Activated CD8-positive, alpha-beta memory T cell treated with anti-CD3 and anti-CD28 coated beads for 1 hour (primary cell): ENCODE measurements around the gene UBE2E2.
"Not testable (repeated sequence)": the region's sequence is repeated elsewhere in the genome, so short reads cannot be mapped to it uniquely, and the experiment has no call there.

ENCODE experiments used
- DNase-seq, 2 donors: peaks; one replicate each; pipeline ENCODE4 v3.0.0-alpha.2; 2020; ENCODE audit warnings: low read depth in 1 of 2; ENCODE audit errors: extremely low read depth in 1 of 2

UBE2E2 gene

GRCh38 chr3:23600167-23600871 lies 397.2 kb downstream of the UBE2E2 start:
- DNase-seq: no peak

- DNase-seq: no peak
These were observed 398.1 kb downstream of the UBE2E2 start for GRCh38 chr3:23601091-23601822.

- DNase-seq: no peak
These were observed 399.8 kb downstream of the UBE2E2 start for GRCh38 chr3:23602971-23603370.

GRCh38 chr3:23607184-23607847 lies 404.2 kb downstream of the UBE2E2 start:
- no peak for DNase-seq

- DNase-seq: no peak
These were observed 405.5 kb downstream of the UBE2E2 start for GRCh38 chr3:23608650-23609049.

GRCh38 chr3:23611737-23612295 lies 408.7 kb downstream of the UBE2E2 start:
- no peak for DNase-seq

- no peak for DNase-seq
These were observed 409.3 kb downstream of the UBE2E2 start for GRCh38 chr3:23612296-23612891.

GRCh38 chr3:23615068-23615467 lies 411.9 kb downstream of the UBE2E2 start:
- no peak for DNase-seq

- not testable (repeated sequence) for DNase-seq
These were observed 415.3 kb downstream of the UBE2E2 start for GRCh38 chr3:23618475-23618874.

- no peak for DNase-seq
These were observed 416.8 kb downstream of the UBE2E2 start for GRCh38 chr3:23619705-23620637.

GRCh38 chr3:23620638-23621015 lies 417.5 kb downstream of the UBE2E2 start:
- no peak for DNase-seq

GRCh38 chr3:23623844-23624243 lies 420.7 kb downstream of the UBE2E2 start:
- no peak for DNase-seq

- DNase-seq: no peak
These were observed 421.2 kb downstream of the UBE2E2 start for GRCh38 chr3:23624305-23624704.

- no peak for DNase-seq
These were observed 423.3 kb downstream of the UBE2E2 start for GRCh38 chr3:23626442-23626841.

GRCh38 chr3:23629181-23629894 lies 426.2 kb downstream of the UBE2E2 start:
- no peak for DNase-seq

- no peak for DNase-seq
These were observed 430.3 kb downstream of the UBE2E2 start for GRCh38 chr3:23633261-23633960.

- no peak for DNase-seq
These were observed 434.2 kb downstream of the UBE2E2 start for GRCh38 chr3:23637339-23637738.

- DNase-seq: no peak
These were observed 437.5 kb downstream of the UBE2E2 start for GRCh38 chr3:23640471-23641146.
